HG03039 (cell line): ENCODE results near the gene SMIM28.

ENCODE experiments used
- ATAC-seq: cut with Tn5 transposase; IDR thresholded peaks from one replicate; pipeline ENCODE4 v1.9.1; 2021; ENCODE audit warnings: mild to moderate bottlenecking, moderate library complexity; ENCODE audit not compliant: unreplicated experiment

SMIM28 gene

DNA sequence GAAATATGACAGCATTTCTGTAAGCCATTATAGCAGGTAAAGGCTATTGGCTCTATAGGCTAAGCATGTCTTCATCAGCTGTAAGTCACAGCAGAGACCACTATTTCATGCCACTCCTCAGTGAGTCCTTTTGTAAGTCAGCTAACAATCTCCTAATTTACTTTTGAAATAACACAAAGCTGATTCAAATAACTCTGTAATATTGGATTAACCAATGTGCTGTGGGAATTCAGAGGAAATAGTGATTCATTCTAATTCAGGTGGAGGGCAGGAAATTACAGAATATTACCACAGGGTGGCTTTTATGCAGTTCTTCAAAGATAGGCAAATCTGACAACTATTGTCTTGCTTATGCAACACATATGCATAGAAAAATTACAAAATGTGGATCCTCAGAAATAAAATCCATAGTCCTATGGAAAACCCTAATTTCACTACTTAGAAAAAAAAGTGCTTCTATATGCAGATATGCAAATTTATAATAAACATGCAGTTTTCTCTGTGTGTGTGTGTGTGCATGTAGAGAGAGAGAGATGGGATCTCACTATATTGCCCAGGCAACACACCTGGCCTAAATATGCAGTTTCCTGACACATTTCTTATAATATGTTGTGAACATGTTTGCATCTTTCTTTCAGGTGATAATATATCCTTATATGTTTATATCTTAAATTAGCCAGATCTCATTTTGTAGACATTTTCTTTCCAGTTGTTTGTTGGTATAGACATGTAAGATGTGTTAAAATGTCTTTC, 4.8 kb upstream of the SMIM28 start:
- ATAC-seq: no peak

DNA sequence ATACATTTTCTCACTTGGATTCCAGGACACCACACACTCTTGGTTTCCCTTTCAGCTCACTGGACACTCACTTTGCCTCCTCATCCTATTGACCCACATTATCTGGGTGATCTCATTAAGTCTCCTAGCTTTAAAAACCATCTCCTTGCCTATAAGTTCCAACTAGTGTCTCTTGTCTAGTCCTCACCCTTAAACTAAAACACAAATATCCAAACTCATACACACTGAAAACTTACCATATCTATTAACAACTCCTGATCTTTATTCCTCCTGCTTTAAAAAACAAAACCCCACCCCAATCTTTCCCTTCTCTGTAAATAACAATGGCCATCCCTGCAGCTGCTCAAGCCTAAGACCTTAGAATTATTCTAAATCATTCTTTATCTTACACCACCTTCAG, 3.5 kb upstream of the SMIM28 start:
- no peak for ATAC-seq

DNA sequence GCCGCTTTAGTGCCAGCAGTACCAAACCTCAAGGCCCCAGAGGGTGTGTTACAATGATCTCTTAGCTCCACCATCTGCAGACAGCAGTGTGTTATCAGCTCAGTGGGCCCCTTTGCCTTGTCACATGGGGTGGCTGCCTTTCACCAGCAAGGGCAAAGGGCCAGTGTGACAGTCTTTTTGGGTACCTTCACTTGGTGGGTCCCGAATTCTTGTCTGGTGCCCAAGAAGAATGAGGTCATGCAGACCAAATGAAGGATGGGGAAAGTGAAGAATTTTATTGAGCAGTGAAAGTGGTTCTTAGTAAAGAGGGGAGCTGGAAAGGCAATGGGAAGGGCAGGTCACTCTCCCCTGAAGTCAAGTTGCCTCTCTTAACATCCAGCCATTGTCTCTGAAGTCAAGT, 2.9 kb upstream of the SMIM28 start:
- no peak for ATAC-seq

DNA sequence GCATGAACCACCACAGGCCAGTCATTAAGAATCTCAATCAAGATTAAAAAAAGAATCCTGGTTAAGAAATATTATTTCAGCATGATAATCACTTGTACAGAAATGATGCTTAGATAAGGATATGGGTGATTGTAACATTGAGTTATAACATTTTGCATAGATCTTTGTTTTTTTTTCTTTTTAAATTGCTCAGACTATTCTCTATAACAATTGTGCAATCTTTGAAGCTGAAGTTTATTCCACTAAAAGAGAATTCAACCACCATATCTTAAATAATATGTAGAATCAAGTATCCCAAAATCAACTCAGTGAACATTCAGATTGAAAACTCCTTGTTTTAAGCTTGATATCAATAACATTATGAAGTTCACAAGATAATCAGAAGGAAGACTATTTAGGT, 663 bp upstream of the SMIM28 start:
- ATAC-seq: no peak

DNA sequence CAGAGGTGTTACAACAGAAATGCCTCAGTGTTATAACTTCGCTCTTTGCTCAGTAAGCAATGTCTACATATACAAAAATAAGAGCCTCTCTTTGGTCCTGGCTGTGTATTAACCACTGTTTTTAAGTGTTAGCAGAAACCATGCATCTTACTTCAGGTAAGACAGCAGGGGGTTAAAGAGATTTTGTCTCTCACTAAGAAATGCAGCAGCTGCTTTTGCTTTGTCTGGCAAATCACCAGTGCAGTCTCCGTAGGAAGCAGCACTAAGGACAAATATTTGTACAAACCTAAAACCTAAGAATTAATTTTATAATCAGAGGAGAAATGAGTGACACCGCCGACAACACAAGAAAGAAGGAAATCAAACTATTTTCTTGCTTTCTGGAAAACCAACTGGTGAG, 758 bp downstream of the SMIM28 start:
- no peak for ATAC-seq

DNA sequence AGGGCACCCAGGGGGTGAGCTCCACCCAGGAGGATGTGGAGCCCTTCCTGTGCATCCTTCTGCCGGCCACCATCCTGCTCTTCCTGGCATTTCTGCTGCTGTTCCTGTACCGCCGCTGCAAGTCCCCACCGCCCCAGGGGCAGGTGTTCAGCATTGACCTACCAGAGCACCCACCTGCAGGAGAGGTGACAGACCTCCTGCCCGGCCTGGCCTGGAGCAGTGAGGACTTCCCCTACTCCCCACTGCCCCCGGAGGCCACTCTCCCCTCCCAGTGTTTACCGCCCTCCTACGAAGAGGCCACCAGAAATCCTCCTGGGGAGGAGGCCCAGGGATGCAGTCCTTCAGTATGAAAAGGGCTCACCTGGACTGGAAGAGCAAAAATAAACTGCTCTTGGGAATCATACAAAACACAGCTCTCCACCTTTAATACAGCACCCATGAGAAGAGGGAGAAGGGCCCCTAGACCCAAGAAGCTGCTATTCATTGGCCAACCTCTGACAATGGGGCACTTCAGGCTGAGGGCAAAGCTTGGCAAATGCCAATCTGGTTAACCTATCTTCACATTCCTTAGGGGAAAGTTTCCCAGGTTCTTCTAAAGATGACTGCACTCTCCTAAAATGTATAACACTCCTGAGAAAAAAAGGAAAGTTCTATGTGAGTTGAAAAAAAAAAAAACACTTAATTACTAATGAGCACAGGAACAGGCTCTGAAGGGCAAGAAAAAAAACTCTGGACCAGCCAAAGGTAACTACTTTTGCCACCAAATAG, 5.0 kb downstream of the SMIM28 start:
- ATAC-seq: no peak

DNA sequence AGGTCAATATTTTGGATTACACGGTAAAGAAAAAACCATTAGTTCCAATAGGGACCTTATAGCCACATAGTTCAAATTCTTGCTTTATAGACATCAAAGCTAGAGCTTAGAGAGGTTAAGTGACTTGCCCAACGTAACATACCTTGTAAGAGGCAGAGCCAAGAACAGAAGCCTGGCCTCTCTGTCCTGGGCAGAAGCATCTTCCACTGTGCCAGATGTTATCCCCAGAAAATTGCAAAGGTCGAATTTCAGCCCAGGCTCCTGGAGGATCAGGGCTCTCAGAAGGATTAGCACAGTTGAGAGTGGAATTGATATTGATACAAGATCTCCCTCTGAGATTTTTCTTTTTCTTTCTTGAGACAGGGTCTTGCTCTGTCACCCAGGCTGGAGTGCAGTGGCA, 6.1 kb downstream of the SMIM28 start:
- no peak for ATAC-seq

DNA sequence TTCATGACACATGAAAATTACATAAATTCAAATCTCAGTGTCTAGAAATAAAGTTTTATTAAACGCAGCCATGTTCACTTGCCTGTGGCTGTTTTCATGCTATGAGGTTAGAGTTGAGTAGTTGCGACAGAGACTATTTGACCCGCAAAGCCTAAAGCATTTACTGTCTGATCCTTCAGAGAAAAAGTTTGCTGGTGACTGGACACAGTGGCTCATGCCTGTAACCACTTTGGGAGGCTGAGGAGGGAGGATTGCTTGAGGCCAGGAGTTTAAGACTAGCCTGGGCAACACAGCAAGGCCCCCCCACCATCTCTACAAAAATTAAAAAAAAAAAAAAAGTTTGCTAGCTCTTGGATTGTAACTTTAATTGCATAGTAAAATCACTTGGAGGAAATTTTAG, 9.2 kb downstream of the SMIM28 start:
- ATAC-seq: no peak

DNA sequence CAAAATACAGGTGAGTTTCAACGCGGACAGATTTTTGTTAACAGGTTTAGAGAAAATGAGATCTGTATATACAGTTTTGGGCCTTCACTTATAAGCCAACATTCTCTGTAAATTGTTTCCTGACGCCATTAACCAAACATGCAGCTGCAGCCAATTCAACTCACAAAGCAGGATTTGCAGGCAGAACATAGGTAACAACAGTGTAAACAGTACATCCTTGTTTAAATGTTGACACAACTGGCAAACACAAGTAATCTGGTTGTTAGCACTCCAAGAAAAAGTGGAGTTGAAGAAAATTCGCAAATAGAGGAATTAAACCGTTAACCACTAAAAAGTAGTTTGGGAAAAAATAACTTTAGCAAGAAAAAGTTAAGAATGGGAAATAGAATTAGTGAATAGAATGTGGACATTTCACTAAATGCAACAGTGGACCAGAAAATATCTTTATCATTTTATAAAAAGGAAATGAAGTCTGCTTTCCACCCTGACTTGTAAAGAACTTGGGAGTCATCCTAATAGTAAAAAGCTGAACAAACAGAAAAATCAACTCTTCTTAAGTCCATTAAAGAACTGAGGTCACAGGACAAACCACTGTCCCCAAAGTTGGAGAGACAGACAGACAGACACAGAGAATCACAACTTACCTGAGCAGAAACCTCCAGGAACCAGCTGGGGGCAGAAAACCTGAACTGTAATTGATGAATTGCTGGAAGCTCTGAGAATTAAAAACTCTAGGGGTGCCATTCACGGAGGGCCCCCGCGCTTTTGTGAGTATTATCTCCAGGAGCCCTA, 10.1 kb downstream of the SMIM28 start:
- no peak for ATAC-seq

DNA sequence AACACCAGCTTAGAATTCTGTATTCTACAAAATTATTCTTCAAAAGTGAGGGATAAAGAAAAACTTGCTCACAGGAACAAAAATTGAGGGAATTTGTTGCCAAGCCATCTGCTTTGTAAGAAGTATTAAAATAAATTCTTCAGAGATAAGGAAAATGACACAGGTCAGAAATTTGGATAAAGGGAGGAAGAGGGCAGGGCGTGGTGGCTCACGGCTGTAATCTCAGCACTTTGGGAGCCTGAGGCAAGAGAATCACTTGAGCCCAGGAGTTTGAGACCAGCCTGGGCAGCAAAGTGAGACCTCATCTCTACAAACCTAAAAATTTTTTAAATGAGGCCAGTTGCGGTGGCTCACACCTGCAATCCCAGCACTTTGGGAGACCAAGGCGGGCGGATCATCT, 11.8 kb downstream of the SMIM28 start:
- ATAC-seq: no peak

DNA sequence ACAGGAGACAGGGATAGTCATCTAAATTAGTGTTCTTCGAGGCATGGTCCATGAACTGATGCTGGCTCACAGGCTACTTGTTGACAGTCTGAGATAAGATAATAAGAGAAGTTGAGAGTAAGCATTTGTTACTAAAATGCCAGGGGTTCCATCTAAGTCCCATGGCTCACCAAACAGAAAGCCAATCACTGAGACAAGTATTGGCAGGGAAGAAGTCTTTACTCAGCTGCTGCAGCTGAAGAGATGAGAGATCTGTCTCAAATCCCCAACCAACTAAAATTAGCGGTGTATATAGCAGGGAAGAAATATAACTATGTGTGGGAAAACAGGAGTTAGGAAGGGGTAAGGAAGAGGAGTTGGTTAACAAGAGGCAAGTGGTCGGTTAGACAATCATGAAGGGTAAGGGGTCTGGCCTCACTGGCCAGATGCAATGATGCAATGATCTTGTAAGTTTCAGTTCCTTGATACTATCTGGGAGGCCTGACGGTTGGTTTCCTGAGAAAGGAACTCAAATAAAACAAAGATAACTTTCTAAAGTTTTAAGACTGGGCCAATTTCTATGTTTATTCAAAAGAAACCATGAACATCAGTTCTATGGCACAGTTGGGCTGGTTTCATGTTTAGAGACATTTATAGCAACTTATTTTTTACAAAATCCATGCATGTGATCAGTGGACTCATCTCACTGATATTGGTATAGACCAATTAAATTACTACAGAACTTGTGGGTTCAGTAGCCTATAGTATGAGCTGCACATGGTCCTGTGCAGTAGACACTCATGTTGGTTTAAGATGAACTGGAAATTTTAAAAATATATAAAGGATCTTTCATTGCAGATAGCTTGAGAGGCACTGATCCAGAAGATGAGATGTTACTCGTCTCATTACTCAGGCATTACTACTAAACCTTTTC, 16.4 kb downstream of the SMIM28 start:
- ATAC-seq: no peak

DNA sequence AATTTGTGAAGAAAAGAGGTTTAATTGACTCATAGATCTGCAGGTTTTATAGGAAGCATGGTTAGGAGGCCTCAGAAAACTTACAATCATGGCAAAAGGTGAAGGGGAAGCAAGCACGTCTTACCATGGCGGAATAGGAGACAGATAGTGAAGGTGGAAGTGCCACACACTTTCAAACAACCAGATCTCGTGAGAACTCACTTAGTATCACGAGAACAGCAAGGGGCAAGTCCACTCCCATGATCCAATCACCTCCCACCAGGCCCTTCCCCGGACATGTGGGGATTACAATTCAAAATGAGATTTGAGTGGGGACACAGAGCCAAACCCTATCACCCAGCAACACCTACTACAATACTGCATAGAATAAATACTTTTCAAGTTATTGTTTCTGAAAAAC, 19.0 kb downstream of the SMIM28 start:
- no peak for ATAC-seq

DNA sequence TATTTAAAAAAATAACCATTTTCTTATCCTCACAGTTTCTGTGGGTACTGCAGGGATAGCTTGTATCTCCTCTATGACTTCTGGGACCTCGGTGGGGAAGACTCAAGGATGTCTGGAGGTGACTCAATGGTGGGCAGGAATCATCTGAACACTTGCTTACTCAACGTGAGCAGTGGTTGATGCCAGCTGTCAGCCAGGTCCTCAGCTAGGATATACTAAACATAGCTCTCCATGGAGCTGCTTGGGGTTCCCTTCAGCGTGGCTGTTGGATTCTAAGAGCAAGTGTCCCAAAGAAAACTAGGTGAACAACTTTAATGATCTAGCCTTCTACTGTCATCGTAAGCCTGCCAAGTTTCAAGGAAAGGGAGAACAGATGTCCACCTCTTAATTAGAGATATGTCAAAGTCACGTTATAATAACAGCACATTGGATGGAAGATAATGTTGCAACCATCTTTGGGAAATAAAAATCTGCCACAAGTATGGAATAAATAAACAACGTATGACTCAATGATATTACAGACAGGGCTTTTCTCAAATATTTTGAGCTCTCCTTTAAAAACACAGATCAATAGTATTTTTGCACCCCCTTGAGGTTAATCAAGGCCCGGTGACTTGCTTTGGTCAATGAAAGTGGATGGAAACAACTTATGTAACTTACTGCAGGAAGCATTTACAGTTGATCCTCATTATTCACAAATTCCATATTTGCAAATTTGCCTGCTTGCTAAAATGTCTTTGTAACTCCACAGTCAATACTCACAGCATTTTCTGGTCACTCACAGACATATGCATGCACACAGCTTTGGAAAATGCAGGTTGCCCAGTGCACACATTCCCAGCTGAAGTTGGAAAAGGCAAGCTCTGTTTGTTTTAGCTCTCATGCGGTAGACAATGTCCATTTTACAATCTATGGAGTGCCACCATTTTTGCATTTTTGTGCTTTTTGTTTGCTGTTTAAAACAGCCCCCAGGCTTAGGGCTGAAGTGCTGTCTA, 19.7 kb downstream of the SMIM28 start:
- no peak for ATAC-seq

DNA sequence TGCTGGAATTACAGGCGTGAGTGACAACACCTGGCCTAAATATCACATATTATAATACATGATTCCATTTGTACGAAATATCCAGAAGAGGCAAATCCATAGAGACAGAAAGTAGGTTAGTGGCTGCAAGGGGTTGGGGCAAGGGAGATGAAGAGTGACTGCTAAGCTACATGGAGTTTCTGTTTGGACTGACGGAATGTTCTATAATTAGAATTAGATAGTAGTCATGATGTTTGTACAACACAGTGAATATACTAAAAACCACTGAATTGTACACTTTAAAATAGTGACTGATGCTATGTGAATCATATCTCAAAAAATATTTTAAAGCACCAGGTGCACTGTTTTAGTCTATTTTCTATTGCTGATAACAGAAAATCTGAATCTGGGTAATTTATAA, 22.6 kb downstream of the SMIM28 start:
- ATAC-seq: no peak

DNA sequence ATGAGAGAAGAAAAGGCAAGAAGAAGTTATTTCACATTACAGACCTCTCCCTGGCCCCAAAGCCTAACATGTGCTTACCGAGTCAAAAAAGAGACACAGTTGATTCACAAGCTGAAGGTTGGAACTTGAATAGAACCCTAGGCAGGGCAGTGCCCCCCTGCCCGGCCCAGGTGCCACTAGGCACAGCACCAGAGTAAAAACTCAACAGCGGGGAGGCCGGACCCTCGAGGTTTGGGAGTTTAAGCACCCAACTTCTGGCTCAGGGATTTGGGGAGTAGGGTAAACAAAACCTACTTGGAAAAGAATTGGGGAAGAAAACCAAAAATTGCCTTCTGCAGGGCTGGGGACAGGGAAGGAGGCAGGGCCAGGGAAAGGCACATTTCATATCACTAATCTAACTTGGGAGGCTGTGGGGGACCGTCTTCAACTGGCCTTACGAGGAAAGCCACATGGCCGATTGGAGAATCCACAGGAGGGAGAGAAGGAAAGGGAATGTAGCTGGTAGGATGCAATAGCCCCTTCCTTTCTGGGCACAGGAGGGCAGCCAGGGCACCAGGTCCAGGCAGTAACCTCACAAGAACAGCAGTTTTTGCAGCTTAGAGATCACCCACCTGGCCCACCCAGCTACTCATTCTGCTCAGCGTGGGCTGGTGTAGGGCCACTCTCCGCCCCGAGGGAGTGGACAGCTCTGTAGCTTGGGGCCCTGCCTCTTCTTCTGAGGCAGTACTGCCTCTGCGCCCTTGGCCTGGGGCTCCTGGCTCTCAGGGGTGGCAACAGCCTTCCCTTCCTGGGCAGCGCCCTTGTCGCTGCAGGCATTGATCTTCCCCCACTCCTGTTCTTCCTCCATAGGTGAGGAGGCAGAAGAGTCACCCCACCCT, 24.5 kb downstream of the SMIM28 start:
- ATAC-seq: no peak

DNA sequence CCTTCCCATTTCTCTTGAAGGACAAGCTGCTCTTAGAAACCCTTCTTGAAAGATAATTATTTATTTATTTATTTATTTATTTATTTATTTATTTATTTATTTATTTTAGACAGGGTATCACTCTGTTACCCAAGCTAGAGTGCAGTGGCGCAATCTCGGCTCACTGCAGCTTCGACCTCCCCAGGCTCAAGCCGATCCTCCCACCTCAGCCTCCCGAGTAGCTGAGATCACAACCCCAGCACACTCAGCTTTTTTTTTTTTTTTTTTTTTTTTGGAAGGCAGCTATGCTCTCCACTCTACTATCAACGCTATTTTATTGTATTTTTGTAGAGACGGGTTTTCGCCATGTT, 25.1 kb downstream of the SMIM28 start:
- no peak for ATAC-seq

DNA sequence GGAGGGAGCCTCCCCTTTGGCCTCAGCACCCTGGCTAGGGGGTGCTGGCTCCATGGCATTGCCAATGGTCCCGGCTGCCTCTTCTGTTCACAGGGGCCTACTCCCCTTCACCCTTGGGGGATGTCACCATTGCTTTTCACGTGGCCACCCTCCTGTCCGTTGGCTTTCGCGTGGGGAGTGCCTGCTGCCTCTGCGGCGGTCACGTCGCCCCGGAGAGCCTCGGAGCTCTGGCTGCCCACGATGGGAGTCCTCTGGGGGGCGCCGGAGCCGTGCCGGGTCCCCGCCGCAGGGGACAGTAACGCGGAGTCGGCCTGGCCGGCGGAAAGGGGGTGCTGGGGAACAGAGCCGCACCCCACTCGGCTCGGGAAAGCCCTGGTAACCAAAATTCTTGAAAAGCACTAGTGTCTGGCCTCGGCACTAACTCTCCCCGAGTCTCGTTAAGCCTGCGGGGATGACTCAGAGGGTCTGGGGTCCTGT, 25.7 kb downstream of the SMIM28 start:
- ATAC-seq: peak; percentile 1
